Loucy (cell line): ENCODE measurements around the gene GPR17.

Source experiments
- CTCF ChIP-seq: fragments of 200-600 bp; sonication (generic); conservative IDR thresholded peaks from 2 replicates; pipeline ENCODE4 v1.5.1; 2014; ENCODE audit warnings: mild to moderate bottlenecking, antibody characterized with exemption, low read length
- EZH2phosphoT487 ChIP-seq: fragments of 200-600 bp; IDR thresholded peaks from 2 replicates; pipeline ENCODE4 v1.6.1; 2018; ENCODE audit warnings: antibody characterized with exemption, mild to moderate bottlenecking, moderate library complexity, borderline replicate concordance

- no peak for TF ChIP-seq CTCF
- no peak for TF ChIP-seq EZH2phosphoT487
Observed at GRCh38 chr2:127609031-127609751, 36.8 kb upstream of the GPR17 start.
